ENCODE measurements around the gene GP9.

DNA sequence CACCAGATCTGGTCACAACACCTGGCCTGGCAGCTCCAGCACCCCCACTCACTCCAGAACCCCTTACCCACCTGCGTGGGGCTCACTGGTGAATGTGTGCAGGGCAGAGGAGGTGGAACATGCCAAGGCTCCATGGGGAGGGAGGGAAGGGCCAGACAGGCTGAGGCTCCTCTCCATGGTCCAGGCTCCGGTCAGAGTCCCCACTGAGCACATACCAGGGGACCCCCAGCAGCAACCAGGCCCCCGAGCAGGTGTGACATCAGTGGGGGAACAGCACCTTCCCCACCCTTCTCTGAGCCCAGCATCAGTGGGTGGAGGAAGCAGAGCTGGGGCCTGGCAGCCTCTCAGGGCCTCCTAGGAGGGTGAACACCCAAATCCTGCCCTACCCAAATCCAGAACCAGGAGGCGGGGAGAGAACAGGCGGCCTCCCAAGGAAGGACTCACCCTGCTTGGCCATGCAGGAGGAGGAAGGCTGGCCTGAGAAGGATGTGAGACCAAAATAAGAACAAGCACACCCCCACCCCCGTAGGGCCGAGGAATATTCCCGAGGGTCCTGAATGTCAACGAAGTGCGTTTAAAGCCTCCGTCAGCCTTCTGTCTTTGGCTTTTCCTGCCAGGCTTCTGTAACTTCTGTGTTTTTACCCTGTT, 1.1 kb upstream of the GP9 start:
- TF ChIP-seq CTCF (IDR thresholded peaks at IDR 0.05; ENCODE audit: poor library complexity, severe bottlenecking) (no peak), EZH2 (IDR thresholded peaks at IDR 0.05; ENCODE audit: borderline replicate concordance, insufficient read depth, low read length, poor library complexity, severe bottlenecking) (no peak)
